K562 (cell line): ENCODE results near the gene TMEM100. TPM values are rescaled to one million over a fixed set of nuclear protein-coding genes. Genes with fewer than 3 reads are reported as not detected.
A peak's percentile ranks its signal among the peaks of the same experiment; 100 is the strongest.

Experiments
- ATAC-seq: fragments of 200-7000 bp; cut with Tn5 transposase; 3 replicates; pipeline ENCODE4 v1.9.1; 2020; ENCODE audit warnings: moderate library complexity
- BruUV-seq: library from RNA; stranded (reverse); fragments of 400-500 nt; replicated peaks from 2 replicates; lab custom pipeline; 2021; lab: Mats Ljungman, UMichigan
- CTCF ChIA-PET: fragments of 300-600 bp; formaldehyde crosslinking; extraction: SDS; loops from one replicate; lab custom pipeline; 2021; ENCODE audit warnings: low intra/inter-chr PET ratio; lab: Yijun Ruan, JAX
- POLR2A ChIA-PET: fragments of 300-600, 350-650 bp; sonication (Branson Sonifier 250); formaldehyde crosslinking; extraction: SDS; loops from one replicate; lab custom pipeline; 2021; ENCODE audit warnings: antibody characterized with exemption, inconsistent platforms; lab: Yijun Ruan, JAX
- DNase-seq, 4 experiments: peaks; one replicate each; pipeline versions ENCODE4 v3.0.0 to v3.0.0-alpha.2; 2011 to 2018; ENCODE audit warnings: low spot score in 3 of 4, mixed read lengths in 3 of 4; ENCODE audit errors: extremely low read depth in 1 of 4
- FAIRE-seq: peaks from 2 replicates; lab custom pipeline; 2011; peaks lifted over from hg19 to GRCh38; lab: Jason Lieb, UNC
- H2AFZ ChIP-seq: 2 replicates; pipeline ENCODE4 v1.6.0; 2011; ENCODE audit warnings: low read depth, low read length, control low read depth, inconsistent platforms
- H3K27ac ChIP-seq: fragments of 200-600 bp; 3 replicates; pipeline ENCODE4 v1.8.0; 2011; ENCODE audit warnings: low read depth, mild to moderate bottlenecking, control low read depth, inconsistent platforms, low read length, moderate library complexity, mixed read lengths; ENCODE audit errors: extremely low read depth
- H3K27me3 ChIP-seq, 2 experiments: fragments of 300-600 bp in 1 of 2; 2 replicates in 1 of 2; 3 replicates in 1 of 2; pipeline versions ENCODE4 v1.6.0 to v1.8.0; 2011; ENCODE audit warnings: inconsistent platforms in 2 of 2, low read length in 2 of 2, mild to moderate bottlenecking in 1 of 2, mixed read lengths in 1 of 2, moderate library complexity in 1 of 2; ENCODE audit not compliant: control insufficient read depth in 2 of 2, insufficient read depth in 2 of 2
- H3K36me3 ChIP-seq: fragments of 300-600 bp; 3 replicates; pipeline ENCODE4 v1.8.0; 2011; ENCODE audit warnings: mild to moderate bottlenecking, low read length, inconsistent platforms; ENCODE audit not compliant: control insufficient read depth, insufficient read depth
- H3K4me1 ChIP-seq, 2 experiments: fragments of 200-600 bp in 1 of 2; replicated peaks in 1 of 2; 2 replicates in 1 of 2; 3 replicates in 1 of 2; pipeline versions ENCODE4 v1.5.1 to v1.8.0; 2011; ENCODE audit warnings: inconsistent platforms in 2 of 2, low read length in 2 of 2, mild to moderate bottlenecking in 1 of 2, mixed read lengths in 1 of 2, moderate library complexity in 1 of 2; ENCODE audit not compliant: control insufficient read depth in 2 of 2, insufficient read depth in 2 of 2
- H3K4me2 ChIP-seq: 2 replicates; pipeline ENCODE4 v1.6.1; 2011; ENCODE audit warnings: low read length, control low read depth, inconsistent platforms, mixed read lengths; ENCODE audit not compliant: insufficient read depth
- H3K4me3 ChIP-seq: fragments of 200-600 bp; sonication (generic), shearing (Covaris generic); 2 replicates; pipeline ENCODE4 v1.5.1; 2016; ENCODE audit warnings: control low read depth, inconsistent platforms
- H3K79me2 ChIP-seq: fragments of 200-600 bp; 3 replicates; pipeline ENCODE4 v1.8.0; 2011; ENCODE audit warnings: low read length, inconsistent platforms; ENCODE audit not compliant: control insufficient read depth, insufficient read depth
- H3K9ac ChIP-seq, 2 experiments: 2 replicates each; pipeline versions ENCODE4 v1.6.0 to v1.6.1; 2011; ENCODE audit warnings: low read depth in 2 of 2, low read length in 2 of 2, control low read depth in 1 of 2, inconsistent platforms in 1 of 2, mild to moderate bottlenecking in 1 of 2, mixed read lengths in 1 of 2; ENCODE audit not compliant: insufficient read depth in 1 of 2
- H3K9me1 ChIP-seq: one replicate; pipeline ENCODE4 v1.6.0; 2011; ENCODE audit warnings: inconsistent platforms, mild to moderate bottlenecking, low read length, moderate library complexity; ENCODE audit not compliant: control insufficient read depth, insufficient read depth
- H3K9me3 ChIP-seq: replicated peaks from 2 replicates; pipeline ENCODE4 v1.5.1; 2011; ENCODE audit warnings: low read depth, low read length, inconsistent platforms; ENCODE audit not compliant: control insufficient read depth, insufficient read depth
- H4K20me1 ChIP-seq: replicated peaks from 2 replicates; pipeline ENCODE4 v1.6.1; 2011; ENCODE audit warnings: low read length, inconsistent platforms, mixed read lengths; ENCODE audit not compliant: control insufficient read depth, insufficient read depth
- CCNT2 ChIP-seq: IDR thresholded peaks from 2 replicates; pipeline ENCODE4 v1.6.1; 2011; ENCODE audit warnings: borderline replicate concordance, low read depth, mild to moderate bottlenecking, moderate library complexity, mixed read lengths, low read length; ENCODE audit not compliant: insufficient read length; ENCODE audit errors: extremely low read depth
- EGR1 ChIP-seq: fragments of 450-650 bp; conservative IDR thresholded peaks from 2 replicates; pipeline ENCODE4 v1.6.1; 2017; ENCODE audit warnings: mild to moderate bottlenecking
- GATAD2B ChIP-seq: fragments of 450-650 bp; IDR thresholded peaks from 2 replicates; pipeline ENCODE4 v1.6.1; 2017; ENCODE audit warnings: mild to moderate bottlenecking, borderline replicate concordance
- HDAC1 ChIP-seq, 2 experiments: fragments of 450-650 bp; IDR thresholded peaks; 2 replicates each; pipeline ENCODE4 v1.6.1; 2016 to 2017; ENCODE audit warnings: inconsistent platforms in 1 of 2, mild to moderate bottlenecking in 1 of 2, moderate library complexity in 1 of 2
- JUN ChIP-seq, 2 experiments: sonication (generic) in 1 of 2; formaldehyde crosslinking in 1 of 2; IDR thresholded peaks; 2 replicates each; pipeline versions ENCODE4 v1.6.1 to v1.8.0; 2012 to 2022; ENCODE audit warnings: borderline replicate concordance in 2 of 2, mild to moderate bottlenecking in 2 of 2, improper control_type of control experiment in 1 of 2, low read depth in 1 of 2, low read length in 1 of 2, missing genetic modification reagents in 1 of 2
- LEF1 ChIP-seq: fragments of 450-650 bp; IDR thresholded peaks from 2 replicates; pipeline ENCODE4 v1.6.1; 2016; ENCODE audit warnings: mild to moderate bottlenecking
- MAFG ChIP-seq: fragments of 450-650 bp; conservative IDR thresholded peaks from 2 replicates; pipeline ENCODE4 v1.6.1; 2016; ENCODE audit warnings: missing genetic modification characterization, missing compliant biosample characterization
- NFE2L1 ChIP-seq: fragments of 450-650 bp; IDR thresholded peaks from 2 replicates; pipeline ENCODE4 v1.6.1; 2016; ENCODE audit warnings: missing genetic modification characterization, low read depth, mild to moderate bottlenecking, missing compliant biosample characterization, moderate library complexity, borderline replicate concordance
- NR2C2 ChIP-seq, 2 experiments: fragments of 200-800 bp in 1 of 2; sonication (Bioruptor generic) in 1 of 2; sonication (generic) in 1 of 2; formaldehyde crosslinking in 1 of 2; IDR thresholded peaks; 2 replicates each; pipeline versions ENCODE4 v1.6.1 to v1.8.0; 2016 to 2022; ENCODE audit warnings: mild to moderate bottlenecking in 1 of 2, missing compliant biosample characterization in 1 of 2, missing genetic modification characterization in 1 of 2, missing genetic modification reagents in 1 of 2
- PHB2 ChIP-seq: fragments of 450-650 bp; IDR thresholded peaks from 2 replicates; pipeline ENCODE4 v1.6.1; 2017; ENCODE audit warnings: low read depth
- POLR2AphosphoS2 ChIP-seq: IDR thresholded peaks from 2 replicates; pipeline ENCODE4 v1.6.1; 2012; ENCODE audit warnings: low read length, improper control_type of control experiment
- TARDBP ChIP-seq: fragments of 450-650 bp; IDR thresholded peaks from 2 replicates; pipeline ENCODE4 v1.6.1; 2016
- THRAP3 ChIP-seq: fragments of 450-650 bp; IDR thresholded peaks from 2 replicates; pipeline ENCODE4 v1.6.1; 2016; ENCODE audit warnings: mild to moderate bottlenecking, inconsistent platforms, borderline replicate concordance
- ZNF232 ChIP-seq: sonication (generic); formaldehyde crosslinking; IDR thresholded peaks from 2 replicates; pipeline ENCODE4 v1.8.0; 2022; ENCODE audit warnings: mild to moderate bottlenecking, missing genetic modification reagents
- ZNF431 ChIP-seq: sonication (generic); formaldehyde crosslinking; IDR thresholded peaks from 2 replicates; pipeline ENCODE4 v1.8.0; 2022; ENCODE audit warnings: mild to moderate bottlenecking, missing genetic modification reagents
- ZNF512 ChIP-seq: IDR thresholded peaks from 2 replicates; pipeline ENCODE4 v1.6.1; 2016; ENCODE audit warnings: missing genetic modification characterization, missing compliant biosample characterization
- WGBS: fragments of 100-300 bp; shearing (Covaris generic); methylation state at CpG from one replicate; pipeline ENCODE4 v1.1.6; 2016; ENCODE audit warnings: low coverage, mixed read lengths; ENCODE audit not compliant: insufficient coverage; ENCODE audit errors: missing lambda C conversion rate; 5-methylcytosine and 5-hydroxymethylcytosine counted together
- in situ Hi-C: fragments of 300-500 bp; cut with MboI; formaldehyde crosslinking; loops from 4 replicates; pipeline ENCODE4 v1.15.0; 2018; ENCODE audit warnings: inconsistent platforms, mixed read lengths
- intact Hi-C: fragments of 100-400 bp; cut with micrococcal nuclease; formaldehyde crosslinking; loops from 2 replicates; pipeline ENCODE4 v1.14.2; 2022
- polyA plus RNA-seq, 8 experiments: library from polyadenylated mRNA; depleted of rRNA in 4 of 8; stranded (reverse) in 5 of 8; unstranded in 3 of 8; fragments of >200 nt; fragmentation: Nextera tagmentation in 2 of 8; fragmentation: Illumina TruSeq in 1 of 8; extraction: Ambion mirVana in 2 of 8; extraction: Trizol in 1 of 8; gene quantifications; 2 replicates each; pipeline versions ENCODE4 v1.2.1 to v1.2.3, GENCODE V29; 2011 to 2014; ENCODE audit warnings: inconsistent platforms in 1 of 8, missing spikeins in 1 of 8
- total RNA-seq, 7 experiments: library from RNA; depleted of rRNA in 6 of 7; stranded (reverse); fragments of >200 nt in 6 of 7; fragmentation: Illumina TruSeq in 2 of 7; extraction: Trizol in 2 of 7; gene quantifications; 2 replicates each; pipeline versions ENCODE4 v1.2.1 to v1.2.3, GENCODE V29; 2011 to 2021; ENCODE audit warnings: low replicate concordance in 1 of 7

The TMEM100 gene
- total and polyA plus RNA-seq, 9 of the 15 experiments (the other 6 are each of a cell fraction or from before 2014, with no cell fraction given): 0.12 to 0.50 (median 0.19) TPM

- DNase-seq: no peak
- 37% methylated on average over 4 of the region's 4 CpGs for WGBS
- Histone ChIP-seq H3K9me3 (no peaks in the 10 kb centered on the region), H3K27ac (no peak overlapping the region), H3K4me2 (no peak overlapping the region), H3K4me1 (no peaks in the 10 kb centered on the region; a peak in 1 of 5 replicates), H3K36me3 (no peaks in the 10 kb centered on the region), H3K4me3 (no peak overlapping the region), H3K9ac (no peak overlapping the region), H3K9me1 (no peaks in the 10 kb centered on the region), H2AFZ (no peak overlapping the region), H4K20me1 (no peaks in the 10 kb centered on the region), H3K79me2 (no peaks in the 10 kb centered on the region), H3K27me3 (no peaks in the 10 kb centered on the region)
- ChIA-PET POLR2A (interaction anchor here (1.2 kb wide), 1 partner anchor 17 kb away, joined by 3 read pairs; no protein-coding TSS in a partner anchor), CTCF (no interaction called here)
- no peak for FAIRE-seq
- no peak for ATAC-seq
- BruUV-seq: no TSS peak
- in situ Hi-C loops (no loop called here), intact Hi-C loops (loop anchor here (10.0 kb wide), 1 partner anchor 55 kb away; no protein-coding TSS in a partner anchor)
- TF ChIP-seq HDAC1 (IDR thresholded peaks at IDR 0.05): no peak
- no peak for TF ChIP-seq GATAD2B
- TF ChIP-seq THRAP3: no peak
- no peak for TF ChIP-seq ZNF431
These were observed 12.7 kb downstream of the TMEM100 start for GRCh38 chr17:55709984-55710383.

GRCh38 chr17:55709440-55709839 lies 13.2 kb downstream of the TMEM100 start:
- Histone ChIP-seq H4K20me1 (no peaks in the 10 kb centered on the region), H3K4me1 (no peaks in the 10 kb centered on the region; a peak in 1 of 5 replicates), H2AFZ (peak overlapping the region; percentile 17; the same call in 1 of the 2 replicates), H3K9me3 (no peaks in the 10 kb centered on the region), H3K79me2 (no peaks in the 10 kb centered on the region), H3K9ac (no peak overlapping the region), H3K27ac (no peak overlapping the region), H3K27me3 (no peaks in the 10 kb centered on the region), H3K9me1 (no peaks in the 10 kb centered on the region), H3K4me3 (no peak overlapping the region), H3K4me2 (no peak overlapping the region), H3K36me3 (no peaks in the 10 kb centered on the region)
- in situ Hi-C loops: no loop called here
- intact Hi-C loops: no loop called here
- POLR2A ChIA-PET: interaction anchor here (1.2 kb wide), 1 partner anchor 17 kb away, joined by 3 read pairs; no protein-coding TSS in a partner anchor
- DNase-seq (no peak), ATAC-seq (no peak), FAIRE-seq (no peak)
- CTCF ChIA-PET: no interaction called here
- no TSS peak for BruUV-seq
- 20% methylated on average over 7 of the region's 7 CpGs for WGBS
- TF ChIP-seq MAFG (tag): no peak
- TF ChIP-seq ZNF232 (CRISPR knock-in tag): no peak
- no peak for TF ChIP-seq PHB2
- no peak for TF ChIP-seq LEF1
- TF ChIP-seq POLR2AphosphoS2: no peak
- TF ChIP-seq EGR1: no peak
- TF ChIP-seq JUN (IDR thresholded peaks at IDR 0.05; ENCODE audit: borderline replicate concordance, low read depth, low read length): no peak
- no peak for TF ChIP-seq JUN (CRISPR knock-in tag; IDR thresholded peaks at IDR 0.05; ENCODE audit: borderline replicate concordance)
- no peak for TF ChIP-seq NR2C2 (CRISPR knock-in tag; IDR thresholded peaks at IDR 0.05)
- TF ChIP-seq NR2C2 (tag; IDR thresholded peaks at IDR 0.05): no peak
- no peak for TF ChIP-seq TARDBP
- no peak for TF ChIP-seq CCNT2
- TF ChIP-seq NFE2L1 (tag): no peak
- no peak for TF ChIP-seq ZNF512 (tag)
